Measurements from ENCODE around the gene GPHN. TPM values are rescaled to one million over a fixed set of nuclear protein-coding genes. Genes with fewer than 3 reads are reported as not detected.

The GPHN gene
- total RNA-seq, 1 donor from 2014 or later, result 12.9 TPM

GRCh38 chr14:67225523-67225922, 717.6 kb downstream of the GPHN start:
- Histone ChIP-seq H3K4me3 (ENCODE audit: low read depth, low read length) (no peak overlapping the region), H3K27me3 (ENCODE audit: control insufficient read depth, insufficient read depth, low read length) (no peaks in the 10 kb centered on the region), H3K36me3 (ENCODE audit: control insufficient read depth, insufficient read depth, low read length) (no peaks in the 10 kb centered on the region)
- no peak for DNase-seq (ENCODE audit: low read depth)
- no peak for TF ChIP-seq CTCF (IDR thresholded peaks at IDR 0.05; ENCODE audit: insufficient read depth, low read length, poor library complexity, severe bottlenecking)

GRCh38 chr14:67228325-67228984, 720.5 kb downstream of the GPHN start:
- no peak for DNase-seq (ENCODE audit: low read depth)
- Histone ChIP-seq H3K36me3 (ENCODE audit: control insufficient read depth, insufficient read depth, low read length) (no peaks in the 10 kb centered on the region), H3K4me3 (ENCODE audit: low read depth, low read length) (no peak overlapping the region), H3K27me3 (ENCODE audit: control insufficient read depth, insufficient read depth, low read length) (no peaks in the 10 kb centered on the region)
- no peak for TF ChIP-seq CTCF (IDR thresholded peaks at IDR 0.05; ENCODE audit: insufficient read depth, low read length, poor library complexity, severe bottlenecking)

Other genes with a start within 250 kb of the GPHN start
- not detected in 2 replicates for gene CCDC196, start 21.8 kb upstream of the GPHN start, total RNA-seq

All from kidney epithelial cell (primary cell).